Measurements from ENCODE around the gene ATP2A3.
A peak's percentile ranks its signal among the peaks of the same experiment; 100 is the strongest.

The ATP2A3 gene

DNA sequence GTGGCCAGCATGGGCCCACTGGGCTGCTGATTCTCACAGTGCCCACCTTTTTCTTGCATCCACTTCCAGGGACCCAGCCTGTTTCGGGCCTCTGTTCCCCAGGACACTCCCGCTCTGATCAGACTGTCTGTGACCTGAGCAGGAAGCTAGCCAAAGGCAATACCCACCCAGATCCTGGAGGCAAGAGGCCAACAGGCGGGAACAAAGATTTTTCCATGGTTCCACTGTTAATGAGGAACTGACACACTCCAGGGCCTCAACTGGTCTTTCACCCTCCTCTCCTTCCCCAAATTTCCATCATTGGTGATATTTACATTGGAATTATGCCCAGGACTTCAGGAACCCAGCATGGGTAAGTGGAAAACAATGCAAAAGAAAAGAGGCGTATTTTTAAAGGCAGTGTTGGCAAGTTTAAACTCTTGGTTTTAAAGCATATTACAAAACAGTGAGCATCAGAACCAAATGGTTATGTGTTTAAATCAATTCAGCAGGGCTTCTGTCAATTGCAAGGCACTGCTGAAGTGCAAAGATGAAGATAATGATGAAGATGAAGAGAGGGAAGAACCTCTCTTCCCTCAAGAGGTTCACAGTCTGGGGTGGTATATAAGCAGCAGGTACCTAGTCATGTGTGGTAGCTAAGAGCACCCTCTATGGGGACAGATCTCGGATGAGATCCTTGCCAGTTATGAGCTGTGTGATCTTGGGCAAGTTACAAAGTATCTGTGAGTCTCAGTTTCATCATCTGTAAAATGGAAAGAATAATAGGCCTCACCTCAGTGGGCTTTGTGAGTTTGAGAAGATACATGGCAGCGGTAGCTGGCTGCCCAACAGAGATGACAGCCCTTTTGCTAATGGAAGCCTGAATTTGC is 14.4 kb upstream of the ATP2A3 start:
- DNase-seq (ENCODE audit: low read depth), result peak; percentile 58
- no peak overlapping the region for H3K4me3 ChIP-seq (replicated peaks; ENCODE audit: low read depth, low read length)
- TF ChIP-seq, protein P1, sequence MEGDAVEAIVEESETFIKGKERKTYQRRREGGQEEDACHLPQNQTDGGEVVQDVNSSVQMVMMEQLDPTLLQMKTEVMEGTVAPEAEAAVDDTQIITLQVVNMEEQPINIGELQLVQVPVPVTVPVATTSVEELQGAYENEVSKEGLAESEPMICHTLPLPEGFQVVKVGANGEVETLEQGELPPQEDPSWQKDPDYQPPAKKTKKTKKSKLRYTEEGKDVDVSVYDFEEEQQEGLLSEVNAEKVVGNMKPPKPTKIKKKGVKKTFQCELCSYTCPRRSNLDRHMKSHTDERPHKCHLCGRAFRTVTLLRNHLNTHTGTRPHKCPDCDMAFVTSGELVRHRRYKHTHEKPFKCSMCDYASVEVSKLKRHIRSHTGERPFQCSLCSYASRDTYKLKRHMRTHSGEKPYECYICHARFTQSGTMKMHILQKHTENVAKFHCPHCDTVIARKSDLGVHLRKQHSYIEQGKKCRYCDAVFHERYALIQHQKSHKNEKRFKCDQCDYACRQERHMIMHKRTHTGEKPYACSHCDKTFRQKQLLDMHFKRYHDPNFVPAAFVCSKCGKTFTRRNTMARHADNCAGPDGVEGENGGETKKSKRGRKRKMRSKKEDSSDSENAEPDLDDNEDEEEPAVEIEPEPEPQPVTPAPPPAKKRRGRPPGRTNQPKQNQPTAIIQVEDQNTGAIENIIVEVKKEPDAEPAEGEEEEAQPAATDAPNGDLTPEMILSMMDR (IDR thresholded peaks at IDR 0.05; ENCODE audit: low read length, missing control alignments), result no peak

DNA sequence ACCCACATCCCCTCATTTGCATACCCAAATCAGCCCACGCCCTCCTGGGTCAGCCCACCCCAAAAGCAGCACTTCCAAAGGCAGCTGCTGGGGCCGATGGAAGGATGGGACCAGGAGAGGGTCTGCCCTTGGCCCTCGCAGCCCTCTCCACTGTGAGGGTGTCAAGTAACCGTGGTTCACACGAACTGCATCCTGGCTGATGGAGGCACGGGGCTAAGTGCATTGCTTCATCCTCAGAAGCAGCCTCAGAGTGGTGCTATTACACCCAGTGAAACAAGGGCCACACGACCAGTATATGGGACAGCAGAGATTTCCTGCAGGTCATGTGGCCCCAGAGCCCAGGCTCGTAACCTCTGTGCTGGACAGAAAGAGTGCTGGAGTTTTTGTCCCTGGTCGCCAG is 13.2 kb upstream of the ATP2A3 start:
- TF ChIP-seq, protein P1 (IDR thresholded peaks at IDR 0.05; ENCODE audit: low read length, missing control alignments), result no peak
- no peak for DNase-seq (ENCODE audit: low read depth)
- no peak overlapping the region for H3K4me3 ChIP-seq (replicated peaks; ENCODE audit: low read depth, low read length)

DNA sequence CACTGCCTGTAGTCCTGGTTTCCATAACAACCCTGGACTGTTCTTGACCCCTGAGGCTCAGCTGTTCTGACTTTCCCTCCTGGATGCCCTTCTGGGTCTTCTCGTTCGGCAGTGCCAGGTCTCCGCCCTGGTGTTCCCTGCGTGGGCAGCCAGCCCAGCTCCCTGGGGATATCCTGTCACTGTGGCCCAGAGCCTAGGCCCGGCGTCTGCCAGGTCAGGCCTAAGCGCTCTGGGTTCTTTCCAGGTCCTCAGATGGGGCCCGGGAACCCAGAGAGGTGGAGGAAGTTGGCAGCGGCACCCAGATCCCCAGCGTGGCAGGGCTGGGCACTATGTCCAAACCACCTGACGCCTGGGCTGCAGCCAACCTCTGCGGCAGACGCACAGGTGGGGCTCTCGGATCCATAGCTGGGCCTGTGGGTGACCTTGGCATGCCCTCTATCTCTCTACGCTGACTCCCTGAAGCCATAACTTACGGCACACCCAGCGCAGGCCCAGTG is 12.5 kb upstream of the ATP2A3 start:
- DNase-seq (ENCODE audit: low read depth), result no peak
- H3K4me3 ChIP-seq (replicated peaks; ENCODE audit: low read depth, low read length), result no peak overlapping the region
- TF ChIP-seq, protein P1 (IDR thresholded peaks at IDR 0.05; ENCODE audit: low read length, missing control alignments), result no peak

DNA sequence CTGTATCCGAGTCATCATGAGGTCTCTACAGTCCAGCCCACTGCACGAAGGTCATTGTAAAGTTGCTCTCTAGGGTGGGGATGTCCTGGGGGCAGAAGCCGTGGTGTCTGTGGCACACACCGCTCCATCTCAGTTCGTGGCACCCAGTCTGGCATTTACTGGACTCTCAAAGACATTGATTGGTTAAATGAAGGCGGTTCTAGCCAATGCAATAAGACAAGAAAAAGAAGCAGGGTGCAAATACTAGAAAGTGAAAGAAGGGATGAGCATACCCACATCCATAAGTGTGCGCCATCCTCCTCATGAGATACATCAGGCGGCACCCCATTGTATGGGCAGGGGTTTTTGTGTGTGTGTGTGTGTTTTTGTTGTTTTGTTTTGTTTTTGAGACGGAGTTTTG is 10.7 kb upstream of the ATP2A3 start:
- TF ChIP-seq, protein P1 (IDR thresholded peaks at IDR 0.05; ENCODE audit: low read length, missing control alignments), result no peak
- DNase-seq (ENCODE audit: low read depth), result no peak
- no peak overlapping the region for H3K4me3 ChIP-seq (replicated peaks; ENCODE audit: low read depth, low read length)

DNA sequence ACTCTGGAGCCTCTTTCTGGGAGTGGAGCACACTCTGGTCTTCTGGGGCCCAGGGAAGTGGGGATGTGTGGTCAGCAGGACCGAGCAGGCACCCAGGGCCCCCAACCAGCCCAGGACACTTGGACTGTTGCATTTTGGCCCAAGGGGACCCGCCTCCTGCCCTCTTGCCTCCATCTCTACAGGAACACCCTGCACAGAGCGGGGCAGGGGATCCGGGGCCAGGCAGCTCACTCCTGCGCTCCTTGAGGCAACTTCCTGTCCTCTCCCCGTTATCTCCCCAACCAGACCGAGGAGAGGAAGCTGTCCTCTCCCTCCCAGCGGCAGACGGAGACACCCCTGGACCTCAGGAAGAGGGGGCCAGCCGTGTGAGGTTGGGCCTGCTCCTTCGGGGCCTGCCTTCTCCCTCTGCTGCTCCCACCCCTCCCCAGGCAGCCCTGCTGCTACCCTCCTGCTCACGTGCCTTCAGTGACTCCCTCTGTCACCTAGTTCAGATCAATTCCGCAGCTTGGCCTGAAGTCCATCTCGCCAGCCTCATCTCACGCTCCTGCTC is 10.0 kb upstream of the ATP2A3 start:
- H3K4me3 ChIP-seq (replicated peaks; ENCODE audit: low read depth, low read length), result no peak overlapping the region
- TF ChIP-seq, protein P1 (IDR thresholded peaks at IDR 0.05; ENCODE audit: low read length, missing control alignments), result no peak
- DNase-seq (ENCODE audit: low read depth), result no peak

DNA sequence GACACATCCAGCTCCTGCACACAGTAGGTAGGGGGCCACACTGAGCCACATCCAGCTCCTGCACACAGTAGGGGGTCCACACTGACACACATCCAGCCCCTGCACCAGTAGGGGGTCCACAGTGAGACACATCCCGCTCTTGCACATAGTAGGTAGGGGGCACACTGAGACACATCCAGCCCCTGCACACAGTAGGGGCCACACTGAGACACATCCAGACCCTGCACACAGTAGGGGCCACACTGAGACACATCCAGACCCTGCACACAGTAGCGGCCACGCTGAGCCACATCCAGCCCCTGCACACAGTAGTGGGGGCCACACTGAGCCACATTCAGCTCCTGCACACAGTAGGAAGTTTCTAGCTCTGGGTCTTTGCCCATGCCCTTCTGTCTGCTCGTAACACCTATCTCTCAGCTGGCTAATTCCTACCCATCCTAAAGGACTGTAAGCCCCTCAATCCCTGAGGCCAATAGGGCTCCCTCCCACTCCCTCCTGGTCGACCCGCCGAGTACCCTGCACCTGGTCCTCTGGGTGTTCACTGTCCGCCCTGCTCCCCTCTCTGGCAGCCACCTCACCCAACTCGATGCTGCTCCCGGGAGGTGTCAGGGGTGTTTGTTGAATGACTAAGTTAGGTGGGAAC is 9.4 kb upstream of the ATP2A3 start:
- TF ChIP-seq, protein P1 (IDR thresholded peaks at IDR 0.05; ENCODE audit: low read length, missing control alignments), result no peak
- DNase-seq (ENCODE audit: low read depth), result no peak
- no peak overlapping the region for H3K4me3 ChIP-seq (replicated peaks; ENCODE audit: low read depth, low read length)
